ENCODE results near the gene MCM8.

The MCM8 gene

GRCh38 chr20:5974531-5974930 lies 24.1 kb downstream of the MCM8 start:
- no peak for TF ChIP-seq CTCF (conservative IDR thresholded peaks at IDR 0.05; ENCODE audit: low read depth)
- H3K27ac ChIP-seq: no peak overlapping the region
- DNase-seq (ENCODE audit: low spot score): no peak
- CTCF ChIA-PET: no interaction called here
- POLR2A ChIA-PET (ENCODE audit: low non-redundant PET): no interaction called here

- CTCF ChIA-PET: no interaction called here
- TF ChIP-seq CTCF (conservative IDR thresholded peaks at IDR 0.05; ENCODE audit: low read depth): no peak
- POLR2A ChIA-PET (ENCODE audit: low non-redundant PET): no interaction called here
- no peak overlapping the region for H3K27ac ChIP-seq
- no peak for DNase-seq (ENCODE audit: low spot score)
Observed at GRCh38 chr20:5975778-5976177, 25.3 kb downstream of the MCM8 start.

GRCh38 chr20:5977223-5977622 lies 26.8 kb downstream of the MCM8 start:
- ChIA-PET CTCF (no interaction called here), POLR2A (ENCODE audit: low non-redundant PET) (no interaction called here)
- no peak overlapping the region for H3K27ac ChIP-seq
- TF ChIP-seq CTCF (conservative IDR thresholded peaks at IDR 0.05; ENCODE audit: low read depth): no peak
- DNase-seq (ENCODE audit: low spot score): no peak

- DNase-seq (ENCODE audit: low spot score): no peak
- no peak overlapping the region for H3K27ac ChIP-seq
- ChIA-PET CTCF (interaction anchor here (0.6 kb wide), 1 partner anchor 113 kb away, joined by 3 read pairs; no protein-coding TSS in a partner anchor), POLR2A (ENCODE audit: low non-redundant PET) (no interaction called here)
- TF ChIP-seq CTCF (conservative IDR thresholded peaks at IDR 0.05; ENCODE audit: low read depth): no peak
Observed at GRCh38 chr20:5977975-5978374, 27.5 kb downstream of the MCM8 start.

- POLR2A ChIA-PET (ENCODE audit: low non-redundant PET): no interaction called here
- CTCF ChIA-PET: no interaction called here
- no peak overlapping the region for H3K27ac ChIP-seq
- no peak for DNase-seq (ENCODE audit: low spot score)
- TF ChIP-seq CTCF (conservative IDR thresholded peaks at IDR 0.05; ENCODE audit: low read depth): no peak
Observed at GRCh38 chr20:5979801-5980200, 29.3 kb downstream of the MCM8 start.

GRCh38 chr20:5980720-5981538 lies 30.5 kb downstream of the MCM8 start:
- no peak overlapping the region for H3K27ac ChIP-seq
- POLR2A ChIA-PET (ENCODE audit: low non-redundant PET): no interaction called here
- TF ChIP-seq CTCF (conservative IDR thresholded peaks at IDR 0.05; ENCODE audit: low read depth): no peak
- no peak for DNase-seq (ENCODE audit: low spot score)
- CTCF ChIA-PET: interaction anchor here (0.5 kb wide), 1 partner anchor 411 kb away, joined by 3 read pairs; no protein-coding TSS in a partner anchor

Data from RWPE1 (cell line).